NCI-H2171 (cell line): ENCODE results near the gene IRX2.

Experiments used
- DNase-seq: peaks from one replicate; lab custom pipeline; 2025; lab: John Stamatoyannopoulos, UW

Gene IRX2

GRCh38 chr5:2741956-2742355 is 9.5 kb downstream of the IRX2 start:
- DNase-seq, result no peak

GRCh38 chr5:2740876-2741555 is 10.5 kb downstream of the IRX2 start:
- no peak for DNase-seq

- DNase-seq, result no peak
These were observed 11.2 kb downstream of the IRX2 start for GRCh38 chr5:2740051-2740875.

- DNase-seq, result no peak
These were observed 12.0 kb downstream of the IRX2 start for GRCh38 chr5:2739360-2740050.

GRCh38 chr5:2738700-2739359 is 12.6 kb downstream of the IRX2 start:
- no peak for DNase-seq

GRCh38 chr5:2738156-2738699 is 13.2 kb downstream of the IRX2 start:
- no peak for DNase-seq

- no peak for DNase-seq
These were observed 14.0 kb downstream of the IRX2 start for GRCh38 chr5:2737273-2738155.

GRCh38 chr5:2736872-2737271 is 14.6 kb downstream of the IRX2 start:
- no peak for DNase-seq

GRCh38 chr5:2735996-2736395 is 15.5 kb downstream of the IRX2 start:
- DNase-seq, result no peak

GRCh38 chr5:2732850-2733249 is 18.6 kb downstream of the IRX2 start:
- DNase-seq, result peak; percentile 41

GRCh38 chr5:2732004-2732403 is 19.5 kb downstream of the IRX2 start:
- no peak for DNase-seq

- no peak for DNase-seq
These were observed 22.3 kb downstream of the IRX2 start for GRCh38 chr5:2729189-2729588.

- DNase-seq, result no peak
These were observed 23.9 kb downstream of the IRX2 start for GRCh38 chr5:2727550-2727949.

- no peak for DNase-seq
These were observed 25.3 kb downstream of the IRX2 start for GRCh38 chr5:2725980-2726765.

- no peak for DNase-seq
These were observed 26.6 kb downstream of the IRX2 start for GRCh38 chr5:2724831-2725230.

GRCh38 chr5:2724031-2724581 is 27.4 kb downstream of the IRX2 start:
- no peak for DNase-seq

- no peak for DNase-seq
These were observed 28.6 kb downstream of the IRX2 start for GRCh38 chr5:2722901-2723300.

GRCh38 chr5:2721385-2722138 is 29.9 kb downstream of the IRX2 start:
- DNase-seq, result no peak

GRCh38 chr5:2719332-2719731 is 32.1 kb downstream of the IRX2 start:
- no peak for DNase-seq
